NCI-H128 (cell line): ENCODE measurements around the gene STX10.

Source experiments
- DNase-seq: peaks from one replicate; lab custom pipeline; 2025; ENCODE audit not compliant: unreplicated experiment; lab: John Stamatoyannopoulos, UW

The STX10 gene

DNA sequence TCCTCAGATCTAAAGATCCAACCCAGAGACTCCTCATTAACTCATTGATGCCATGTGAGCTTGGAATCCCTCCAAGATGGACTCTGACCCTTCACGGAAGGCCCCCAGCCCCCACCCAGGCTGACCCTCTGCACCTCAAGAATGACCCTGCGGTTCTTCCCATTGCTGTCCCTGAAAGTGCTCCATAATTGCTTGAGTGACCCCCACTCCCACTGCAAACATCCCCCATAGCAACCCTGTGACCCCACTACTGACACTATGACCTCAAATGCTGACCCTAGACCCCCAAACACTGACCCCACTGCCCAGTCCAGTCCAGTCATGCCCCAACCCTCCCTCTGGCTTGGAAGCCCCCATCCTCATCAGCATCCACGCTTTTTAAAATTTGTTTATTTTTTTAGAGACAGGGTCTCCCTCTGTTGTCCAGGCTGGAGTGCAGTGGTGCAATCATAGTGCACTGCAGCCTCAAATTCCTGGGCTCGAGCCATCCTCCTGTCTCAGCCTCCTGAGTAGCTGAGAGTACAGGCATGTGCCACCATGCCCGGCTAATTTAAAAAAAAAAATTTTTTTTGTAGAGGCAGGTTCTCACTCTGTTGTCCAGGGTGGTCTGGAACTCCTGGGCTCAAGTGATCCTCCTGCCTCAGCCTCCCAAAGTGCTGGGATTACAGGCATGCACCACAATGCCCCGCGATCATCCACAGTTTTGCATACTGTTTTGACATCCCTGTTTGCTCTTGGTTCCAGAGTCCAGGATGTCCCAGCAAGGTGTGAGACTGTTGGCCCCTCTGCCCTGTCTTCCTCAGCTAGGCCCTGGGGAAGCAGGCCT lies 48.4 kb downstream of the STX10 start:
- no peak for DNase-seq

DNA sequence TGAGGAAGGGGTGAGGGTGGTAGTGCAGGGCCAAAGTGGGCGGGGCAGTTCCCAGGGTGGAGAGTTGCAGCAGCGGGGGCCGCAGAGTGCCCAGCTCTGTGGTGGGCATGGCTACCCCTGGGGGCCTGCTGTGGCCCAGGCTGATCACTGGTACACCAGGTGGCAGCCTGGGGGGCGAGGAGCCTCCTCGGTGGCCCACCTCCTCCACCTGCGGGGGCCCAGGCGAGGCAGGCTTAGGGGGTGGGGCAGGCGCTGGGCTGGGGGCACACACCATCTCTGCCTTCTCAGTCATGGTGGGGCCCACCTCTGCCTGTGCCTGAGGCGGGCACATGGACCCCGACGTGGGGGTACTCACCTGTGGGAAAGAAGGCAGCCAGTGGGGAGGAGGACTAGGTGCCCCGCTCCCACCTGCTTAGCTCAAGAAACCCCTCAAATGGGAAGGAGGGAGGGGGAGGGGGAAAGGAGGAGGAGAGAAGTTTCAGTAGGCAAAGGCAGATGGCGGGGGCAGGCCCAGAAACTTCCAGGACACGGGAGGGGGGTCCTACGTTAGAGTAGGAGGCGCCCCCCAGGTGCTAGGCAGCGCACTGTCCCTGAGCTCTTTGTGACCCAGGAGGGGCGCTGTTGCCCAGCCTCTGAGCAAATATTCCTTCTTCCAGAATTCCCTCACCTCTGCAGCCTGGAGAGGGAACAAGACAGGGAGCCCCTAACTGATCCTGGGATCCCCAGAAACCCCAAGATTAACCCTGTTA lies 49.2 kb downstream of the STX10 start:
- no peak for DNase-seq

- DNase-seq = no peak
Measured at GRCh38 chr19:13100031-13100588, 50.1 kb downstream of the STX10 start.

GRCh38 chr19:13099073-13099999 lies 50.8 kb downstream of the STX10 start:
- DNase-seq = no peak

- no peak for DNase-seq
Measured at GRCh38 chr19:13098277-13099072, 51.7 kb downstream of the STX10 start.

DNA sequence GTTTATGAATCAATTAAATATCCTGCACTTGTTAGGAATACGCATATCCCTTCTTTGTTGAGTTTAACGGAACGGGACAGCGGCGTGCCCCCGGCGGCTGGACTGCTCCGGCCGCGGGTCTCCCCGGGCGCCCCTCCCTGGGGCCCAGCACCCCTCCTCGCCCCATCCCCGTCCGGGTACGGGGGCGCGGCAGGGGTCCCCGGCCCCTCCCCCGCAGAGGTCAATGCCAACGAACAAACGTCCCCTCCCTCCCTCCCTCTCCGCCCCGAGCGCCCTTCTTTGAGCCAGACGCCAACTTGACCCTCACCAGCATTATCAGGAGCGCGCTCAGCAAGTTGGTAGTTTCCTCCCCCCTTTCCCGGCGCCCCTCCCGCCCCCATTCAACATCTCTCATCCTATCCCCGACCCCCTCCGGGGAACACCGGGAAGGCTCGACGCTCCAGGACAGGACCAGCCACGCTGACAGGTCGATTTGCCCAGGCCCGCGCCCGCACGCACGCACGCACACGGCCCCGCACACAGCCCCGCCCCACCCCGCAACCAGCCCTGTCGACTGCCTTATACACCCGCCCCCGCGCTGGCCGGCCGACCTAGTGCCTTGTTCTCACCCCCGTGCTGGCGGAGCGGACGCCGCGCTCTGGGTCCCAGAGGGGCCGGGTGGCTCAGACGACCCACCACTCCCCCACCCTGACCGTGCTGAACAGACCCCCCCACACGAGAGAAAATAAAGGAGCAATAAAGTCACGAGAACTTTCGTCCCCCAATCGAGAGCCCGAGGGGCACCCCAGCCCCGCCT lies 52.5 kb downstream of the STX10 start:
- DNase-seq = no peak

DNA sequence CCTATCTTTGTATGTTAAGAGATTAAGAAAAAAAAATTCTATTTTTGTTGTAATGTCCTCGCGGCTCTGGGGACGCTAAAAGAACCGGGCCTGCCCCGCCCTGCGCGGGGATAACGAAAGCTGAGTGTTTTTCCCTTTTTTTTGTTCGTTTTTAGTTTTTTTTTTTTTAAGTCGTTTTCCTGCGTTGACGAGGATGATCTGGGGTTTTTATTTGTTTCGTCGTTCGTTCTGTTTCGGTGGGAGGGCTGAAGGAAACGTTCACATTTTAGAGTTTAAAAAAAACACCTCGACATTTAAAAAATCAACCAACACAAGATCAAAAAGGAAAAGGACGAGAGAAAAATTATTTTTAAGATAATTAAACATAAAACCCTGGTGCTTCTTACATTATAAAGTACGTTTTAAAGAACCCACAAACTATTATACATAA lies 53.1 kb downstream of the STX10 start:
- no peak for DNase-seq

DNA sequence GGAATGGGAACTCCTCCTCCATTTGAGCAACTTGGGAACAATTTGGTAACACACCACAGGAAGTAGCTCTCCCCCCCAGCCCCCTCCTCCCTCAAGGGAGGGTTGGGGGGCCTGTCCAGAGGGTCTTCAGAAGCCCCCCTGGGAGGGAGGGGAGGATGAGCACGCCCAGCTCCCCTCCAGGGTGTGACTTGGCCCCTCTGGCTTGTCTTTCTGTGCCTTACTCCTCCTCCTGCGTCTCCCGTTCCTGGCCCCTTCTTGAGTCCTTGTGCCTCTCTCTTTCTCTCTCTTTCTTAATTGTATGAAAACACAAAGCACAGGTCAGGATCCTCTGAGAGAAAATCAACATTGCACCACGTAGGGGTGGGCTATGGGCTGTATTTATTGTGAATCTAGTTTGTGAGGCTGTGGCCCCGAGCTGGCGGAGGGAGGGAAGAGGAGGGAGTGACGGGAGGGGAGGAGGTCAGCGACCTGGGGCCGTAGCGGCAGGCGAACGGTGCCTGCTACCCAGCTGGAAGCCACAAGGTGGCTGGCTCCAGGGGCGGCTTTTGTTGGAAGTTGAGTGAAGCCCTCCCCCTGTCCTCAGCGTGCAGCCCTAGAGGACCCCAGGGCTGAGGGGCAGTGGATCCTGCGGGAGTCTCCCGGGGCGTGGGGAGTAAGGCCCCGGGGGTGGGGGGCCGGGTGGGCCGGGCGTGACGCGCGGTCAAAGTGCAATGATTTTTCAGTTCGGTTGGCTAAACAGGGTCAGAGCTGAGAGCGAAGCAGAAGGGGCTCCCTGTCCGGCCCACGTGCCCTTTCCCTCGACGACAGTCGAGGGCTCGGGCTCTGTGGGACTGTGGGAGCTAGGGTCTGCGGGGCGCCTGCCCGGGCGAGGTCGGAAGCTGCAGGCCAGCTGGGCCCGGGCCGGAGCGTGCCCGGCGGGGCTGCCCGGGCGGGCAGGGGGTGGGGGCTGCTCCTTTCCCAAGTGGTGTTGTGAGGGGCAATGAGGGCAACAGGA lies 53.9 kb downstream of the STX10 start:
- DNase-seq = no peak

GRCh38 chr19:13095393-13095784 lies 54.8 kb downstream of the STX10 start:
- DNase-seq = no peak

GRCh38 chr19:13094771-13095392 lies 55.3 kb downstream of the STX10 start:
- DNase-seq = no peak

- no peak for DNase-seq
Measured at GRCh38 chr19:13094106-13094504, 56.1 kb downstream of the STX10 start.
